Suppressor macrophage treated with lipopolysaccharide for 4 hours (primary cell): ENCODE results near the gene EXOC5.

Experiments
- DNase-seq: peaks from one replicate; pipeline ENCODE4 v3.0.0-alpha.2; 2020

Gene EXOC5

GRCh38 chr14:57161583-57162234 is 107.0 kb downstream of the EXOC5 start:
- no peak for DNase-seq

DNA sequence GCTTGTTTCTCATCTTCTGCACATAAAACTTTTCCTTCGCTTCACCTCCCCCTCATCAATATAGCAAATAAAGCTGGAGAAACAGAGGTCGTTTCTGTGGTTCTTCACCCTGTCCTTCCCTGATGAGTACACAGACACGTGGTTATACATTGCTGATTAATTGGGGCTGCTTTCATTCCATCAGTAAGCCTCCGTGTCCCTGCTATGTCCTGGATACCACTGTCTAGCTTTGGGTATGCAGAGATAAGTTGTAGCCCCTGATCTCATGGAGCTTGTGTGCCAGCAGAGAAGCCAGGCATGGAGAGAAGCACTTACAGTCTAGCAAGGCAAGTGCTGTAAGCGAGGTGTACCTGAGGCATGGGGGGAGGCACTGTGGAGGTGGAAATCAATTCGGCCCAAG is 108.4 kb downstream of the EXOC5 start:
- no peak for DNase-seq

- no peak for DNase-seq
Measured at GRCh38 chr14:57153286-57153685, 115.4 kb downstream of the EXOC5 start.
